ENCODE results near the gene ARID5A.

Gene ARID5A

DNA sequence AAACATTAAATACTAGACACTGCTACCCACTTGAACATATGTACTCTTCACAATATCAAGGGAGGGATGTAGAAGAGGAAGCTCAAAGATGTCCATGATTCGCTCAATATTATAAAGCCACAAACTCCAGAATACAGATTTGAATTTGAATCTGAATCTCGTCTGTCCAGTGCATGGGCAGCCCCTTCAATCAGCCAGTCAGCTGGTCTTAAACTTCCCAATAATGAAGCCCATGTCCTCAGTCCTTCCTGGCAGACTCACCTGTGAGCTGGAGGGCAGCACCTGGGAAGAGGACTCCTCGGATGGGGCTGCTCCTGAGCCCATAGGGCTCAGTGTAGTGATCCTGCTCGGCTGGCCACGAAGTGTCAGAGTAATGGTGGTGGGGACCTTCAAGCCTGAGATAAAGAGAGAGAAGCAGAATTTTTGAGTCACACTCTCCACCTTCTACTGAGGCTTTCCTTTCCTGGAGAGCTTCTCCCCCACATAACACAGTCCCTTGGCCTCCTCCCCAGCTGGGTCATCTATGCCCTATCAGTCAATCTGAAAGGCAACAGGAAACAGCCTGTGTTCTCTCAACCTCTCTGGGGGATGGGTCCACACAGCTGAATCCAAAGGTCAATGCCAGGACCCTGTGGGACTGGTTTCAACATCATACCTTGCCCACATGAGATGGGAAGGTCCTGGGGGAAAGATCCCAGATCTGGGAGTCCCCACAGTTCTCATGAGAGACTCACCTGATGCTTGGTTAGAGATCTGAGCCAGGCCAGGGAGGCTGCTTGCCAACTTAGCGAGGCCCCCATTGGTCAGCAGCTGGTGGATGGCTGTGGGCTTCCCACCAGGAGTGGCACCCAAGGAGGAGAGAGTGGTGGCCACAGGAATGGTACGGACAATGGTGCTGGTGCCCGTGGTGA lies 65.1 kb downstream of the ARID5A start:
- H3K36me3 Mint-ChIP-seq (ENCODE audit: low read depth) = peaks cover 83% of the 10 kb centered on the region

More for the DNA sequence above, 65.1 kb downstream of the ARID5A start:
- no peaks in the 10 kb centered on the region for H3K9me3 Mint-ChIP-seq
- H3K27ac Mint-ChIP-seq = no peak overlapping the region
- no peak for TF ChIP-seq CTCF (IDR thresholded peaks at IDR 0.05; ENCODE audit: unreplicated experiment in 3 of 3)
- H3K4me1 Mint-ChIP-seq = no peaks in the 10 kb centered on the region
- no peak overlapping the region for H3K4me3 Mint-ChIP-seq
- H3K27me3 Mint-ChIP-seq (ENCODE audit: low read depth) = no peaks in the 10 kb centered on the region
